ENCODE measurements around the gene VPS13D.
"Not testable (repeated sequence)": the region's sequence is repeated elsewhere in the genome, so short reads cannot be mapped to it uniquely, and the experiment has no call there.

The VPS13D gene

DNA sequence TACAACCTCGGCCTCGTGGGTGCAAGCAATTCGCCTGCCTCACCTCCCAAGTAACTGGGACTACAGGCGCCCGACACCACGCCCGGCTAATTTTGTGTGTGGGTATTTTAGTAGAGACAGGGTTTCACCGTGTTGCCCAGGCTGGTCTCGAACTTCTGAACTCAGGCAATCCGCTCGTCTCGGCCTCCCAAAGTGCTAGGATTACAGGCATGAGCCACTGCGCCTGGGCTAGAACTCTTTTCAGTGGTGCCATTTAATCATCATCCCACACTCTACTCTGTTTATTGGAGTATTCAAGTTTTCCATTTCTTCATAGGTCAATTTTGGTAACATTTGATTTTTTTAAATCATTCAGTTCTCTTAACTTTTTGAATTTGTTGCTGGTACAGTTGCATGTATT is 286.9 kb downstream of the VPS13D start:
- TF ChIP-seq YY1 (IDR thresholded peaks at IDR 0.05; ENCODE audit: insufficient read depth, insufficient read length) (no peak), SUZ12 (IDR thresholded peaks at IDR 0.05; ENCODE audit: extremely low read depth, insufficient read depth, insufficient read length) (no peak), ZNF274 (IDR thresholded peaks at IDR 0.05; ENCODE audit: low read depth, low read length) (no peak)
- H3K27me3 ChIP-seq (ENCODE audit: insufficient read depth, insufficient read length): no peaks in the 10 kb centered on the region
- no peak overlapping the region for H3K9ac ChIP-seq (ENCODE audit: insufficient read length, low read depth)
- no peaks in the 10 kb centered on the region for H3K9me3 ChIP-seq (ENCODE audit: insufficient read depth, low read length)
- no peaks in the 10 kb centered on the region for H3K36me3 ChIP-seq (ENCODE audit: insufficient read depth, insufficient read length, low read length)
- peaks cover 10% of the 10 kb centered on the region for H3K4me1 ChIP-seq (ENCODE audit: insufficient read depth, insufficient read length)
- no peak overlapping the region for H3K4me3 ChIP-seq (ENCODE audit: insufficient read length, low read depth)
- DNase-seq (ENCODE audit: low read depth, low spot score): no peak

DNA sequence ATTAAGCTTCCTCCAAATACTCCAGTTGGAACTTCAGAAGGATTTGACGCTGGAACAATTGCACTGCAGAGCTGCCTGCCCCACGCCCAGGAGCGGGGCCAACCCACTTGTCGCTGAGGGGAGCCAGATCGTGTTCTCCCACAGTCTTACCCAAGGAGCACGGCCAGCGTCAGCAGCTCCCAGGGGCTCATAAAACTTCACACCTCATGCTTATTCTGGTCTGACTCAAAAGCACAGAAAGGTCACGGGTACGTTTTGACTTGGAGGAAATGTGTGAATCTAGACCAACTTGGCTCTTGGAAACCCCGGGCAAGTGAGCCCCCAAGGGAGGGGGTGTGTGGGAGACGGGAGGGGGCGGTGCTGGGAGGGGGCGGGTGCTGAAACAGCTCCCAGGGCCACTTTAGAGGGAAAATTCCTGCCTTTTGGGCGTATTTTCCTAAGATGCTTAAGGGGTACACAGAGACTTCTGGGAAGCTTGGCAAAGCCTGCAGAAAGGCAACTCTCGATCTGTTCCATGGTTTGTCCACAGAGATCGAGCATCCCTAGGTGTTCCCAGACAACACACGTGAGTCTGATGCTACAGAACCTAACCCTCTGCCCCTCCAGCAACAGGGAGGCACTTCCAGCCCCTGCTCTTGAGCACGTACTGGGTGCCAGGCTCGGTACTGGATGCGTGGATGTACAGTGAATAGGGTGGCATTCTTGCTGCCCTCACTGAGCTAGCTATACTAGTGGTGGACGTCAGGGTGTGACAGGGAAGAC is 289.3 kb downstream of the VPS13D start:
- no peak for DNase-seq (ENCODE audit: low read depth, low spot score)
- H3K9ac ChIP-seq (ENCODE audit: insufficient read length, low read depth): no peak overlapping the region
- no peaks in the 10 kb centered on the region for H3K36me3 ChIP-seq (ENCODE audit: insufficient read depth, insufficient read length, low read length)
- H3K27me3 ChIP-seq (ENCODE audit: insufficient read depth, insufficient read length): no peaks in the 10 kb centered on the region
- peaks cover 3% of the 10 kb centered on the region for H3K4me1 ChIP-seq (ENCODE audit: insufficient read depth, insufficient read length)
- no peaks in the 10 kb centered on the region for H3K9me3 ChIP-seq (ENCODE audit: insufficient read depth, low read length)
- TF ChIP-seq YY1 (IDR thresholded peaks at IDR 0.05; ENCODE audit: insufficient read depth, insufficient read length) (no peak), ZNF274 (IDR thresholded peaks at IDR 0.05; ENCODE audit: low read depth, low read length) (no peak), SUZ12 (IDR thresholded peaks at IDR 0.05; ENCODE audit: extremely low read depth, insufficient read depth, insufficient read length) (no peak)
- no peak overlapping the region for H3K4me3 ChIP-seq (ENCODE audit: insufficient read length, low read depth)

DNA sequence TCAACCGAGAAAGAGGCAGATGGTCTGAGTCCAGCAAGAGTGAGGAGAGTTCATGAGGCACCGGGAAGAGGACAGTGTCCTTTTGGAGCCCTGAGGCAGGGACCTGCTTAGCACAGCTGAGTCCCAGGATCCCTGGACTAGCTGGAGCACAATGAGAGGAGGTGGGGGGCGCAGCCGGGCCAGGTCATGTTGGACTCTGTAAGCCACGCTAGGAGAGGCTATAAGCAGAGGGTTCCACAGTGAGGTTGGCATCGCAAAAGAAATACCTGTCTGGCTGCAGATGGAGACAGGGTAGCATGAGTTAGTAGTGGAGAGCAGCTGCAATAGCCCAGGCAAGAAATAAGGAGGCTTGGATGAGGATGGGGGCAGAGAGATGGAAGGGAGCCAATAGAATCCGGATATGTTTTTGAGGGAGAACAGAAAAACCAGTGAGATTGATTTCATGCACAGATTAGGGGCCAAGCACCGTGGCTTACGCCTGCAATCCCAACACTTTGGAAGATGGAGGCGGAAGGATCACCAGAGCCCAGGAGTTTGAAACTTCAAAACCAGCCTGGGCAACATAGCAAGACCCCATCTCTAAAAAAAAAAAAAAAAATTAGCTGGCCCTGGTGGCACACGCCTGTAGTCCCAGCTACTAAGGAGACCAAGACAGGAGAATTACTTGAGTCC is 290.0 kb downstream of the VPS13D start:
- peaks cover 3% of the 10 kb centered on the region for H3K4me1 ChIP-seq (ENCODE audit: insufficient read depth, insufficient read length)
- H3K36me3 ChIP-seq (ENCODE audit: insufficient read depth, insufficient read length, low read length): no peaks in the 10 kb centered on the region
- no peaks in the 10 kb centered on the region for H3K9me3 ChIP-seq (ENCODE audit: insufficient read depth, low read length)
- DNase-seq (ENCODE audit: low read depth, low spot score): no peak
- no peak overlapping the region for H3K9ac ChIP-seq (ENCODE audit: insufficient read length, low read depth)
- no peaks in the 10 kb centered on the region for H3K27me3 ChIP-seq (ENCODE audit: insufficient read depth, insufficient read length)
- no peak overlapping the region for H3K4me3 ChIP-seq (ENCODE audit: insufficient read length, low read depth)
- TF ChIP-seq SUZ12 (IDR thresholded peaks at IDR 0.05; ENCODE audit: extremely low read depth, insufficient read depth, insufficient read length): no peak
- no peak for TF ChIP-seq YY1 (IDR thresholded peaks at IDR 0.05; ENCODE audit: insufficient read depth, insufficient read length)
- TF ChIP-seq ZNF274 (IDR thresholded peaks at IDR 0.05; ENCODE audit: low read depth, low read length): no peak

GRCh38 chr1:12521096-12521495 is 291.3 kb downstream of the VPS13D start:
- TF ChIP-seq SUZ12 (IDR thresholded peaks at IDR 0.05; ENCODE audit: extremely low read depth, insufficient read depth, insufficient read length): no peak
- TF ChIP-seq YY1 (IDR thresholded peaks at IDR 0.05; ENCODE audit: insufficient read depth, insufficient read length): no peak
- no peak for TF ChIP-seq ZNF274 (IDR thresholded peaks at IDR 0.05; ENCODE audit: low read depth, low read length)
- Histone ChIP-seq H3K27me3 (ENCODE audit: insufficient read depth, insufficient read length) (no peaks in the 10 kb centered on the region), H3K4me3 (ENCODE audit: insufficient read length, low read depth) (no peak overlapping the region), H3K9ac (ENCODE audit: insufficient read length, low read depth) (no peak overlapping the region), H3K36me3 (ENCODE audit: insufficient read depth, insufficient read length, low read length) (no peaks in the 10 kb centered on the region), H3K9me3 (ENCODE audit: insufficient read depth, low read length) (no peaks in the 10 kb centered on the region), H3K4me1 (ENCODE audit: insufficient read depth, insufficient read length) (peaks cover 3% of the 10 kb centered on the region)
- DNase-seq (ENCODE audit: low read depth, low spot score): no peak

DNA sequence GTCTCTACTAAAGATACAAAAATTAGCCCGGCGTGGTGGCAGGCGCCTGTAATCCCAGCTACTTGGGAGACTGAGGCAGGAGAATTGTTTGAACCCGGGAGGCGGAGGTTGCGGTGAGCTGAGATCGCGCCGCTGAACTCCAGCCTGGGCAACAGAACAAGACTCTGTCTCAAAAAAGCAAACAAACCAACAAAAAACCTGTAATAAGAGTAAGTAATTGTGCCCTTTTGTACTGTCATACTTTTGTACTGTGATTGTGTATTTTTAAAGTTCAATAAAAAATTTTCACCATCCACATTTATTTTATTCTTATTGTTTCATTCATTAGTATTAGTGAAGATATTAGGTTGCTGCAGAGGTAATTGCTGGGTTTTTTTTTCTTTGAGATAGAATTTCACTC is 292.9 kb downstream of the VPS13D start:
- not testable (repeated sequence) for H3K4me3 ChIP-seq (ENCODE audit: insufficient read length, low read depth); H3K36me3 ChIP-seq (ENCODE audit: insufficient read depth, insufficient read length, low read length); H3K27me3 ChIP-seq (ENCODE audit: insufficient read depth, insufficient read length); H3K9me3 ChIP-seq (ENCODE audit: insufficient read depth, low read length); H3K4me1 ChIP-seq (ENCODE audit: insufficient read depth, insufficient read length); DNase-seq (ENCODE audit: low read depth, low spot score); H3K9ac ChIP-seq (ENCODE audit: insufficient read length, low read depth)

- H3K4me1 ChIP-seq (ENCODE audit: insufficient read depth, insufficient read length): peaks cover 3% of the 10 kb centered on the region
- no peak overlapping the region for H3K4me3 ChIP-seq (ENCODE audit: insufficient read length, low read depth)
- H3K27me3 ChIP-seq (ENCODE audit: insufficient read depth, insufficient read length): no peaks in the 10 kb centered on the region
- no peaks in the 10 kb centered on the region for H3K36me3 ChIP-seq (ENCODE audit: insufficient read depth, insufficient read length, low read length)
- no peak for TF ChIP-seq SUZ12 (IDR thresholded peaks at IDR 0.05; ENCODE audit: extremely low read depth, insufficient read depth, insufficient read length)
- no peak for TF ChIP-seq YY1 (IDR thresholded peaks at IDR 0.05; ENCODE audit: insufficient read depth, insufficient read length)
- no peak for TF ChIP-seq ZNF274 (IDR thresholded peaks at IDR 0.05; ENCODE audit: low read depth, low read length)
- no peaks in the 10 kb centered on the region for H3K9me3 ChIP-seq (ENCODE audit: insufficient read depth, low read length)
- no peak for DNase-seq (ENCODE audit: low read depth, low spot score)
- H3K9ac ChIP-seq (ENCODE audit: insufficient read length, low read depth): no peak overlapping the region
Observed at GRCh38 chr1:12524266-12524665, 294.4 kb downstream of the VPS13D start.

- Histone ChIP-seq H3K4me1 (ENCODE audit: insufficient read depth, insufficient read length) (no peaks in the 10 kb centered on the region), H3K36me3 (ENCODE audit: insufficient read depth, insufficient read length, low read length) (no peaks in the 10 kb centered on the region), H3K9me3 (ENCODE audit: insufficient read depth, low read length) (no peaks in the 10 kb centered on the region), H3K4me3 (ENCODE audit: insufficient read length, low read depth) (no peak overlapping the region), H3K27me3 (ENCODE audit: insufficient read depth, insufficient read length) (no peaks in the 10 kb centered on the region), H3K9ac (ENCODE audit: insufficient read length, low read depth) (no peak overlapping the region)
- no peak for TF ChIP-seq SUZ12 (IDR thresholded peaks at IDR 0.05; ENCODE audit: extremely low read depth, insufficient read depth, insufficient read length)
- no peak for TF ChIP-seq ZNF274 (IDR thresholded peaks at IDR 0.05; ENCODE audit: low read depth, low read length)
- no peak for TF ChIP-seq YY1 (IDR thresholded peaks at IDR 0.05; ENCODE audit: insufficient read depth, insufficient read length)
- no peak for DNase-seq (ENCODE audit: low read depth, low spot score)
Observed at GRCh38 chr1:12525311-12526181, 295.7 kb downstream of the VPS13D start.

Measured in NT2/D1 (cell line).